Measurements from ENCODE around the gene UBASH3B.

UBASH3B gene

GRCh38 chr11:122649116-122649515, 6.4 kb upstream of the UBASH3B start:
- DNase-seq = no peak

GRCh38 chr11:122650619-122651018, 4.9 kb upstream of the UBASH3B start:
- no peak for DNase-seq

- DNase-seq = no peak
These were observed 3.0 kb upstream of the UBASH3B start for GRCh38 chr11:122652495-122652894.

- DNase-seq = no peak
These were observed 1.5 kb upstream of the UBASH3B start for GRCh38 chr11:122653916-122654585.

- no peak for DNase-seq
These were observed 630 bp downstream of the UBASH3B start for GRCh38 chr11:122656073-122656630.

- no peak for DNase-seq
These were observed 1.1 kb downstream of the UBASH3B start for GRCh38 chr11:122656631-122657101.

- DNase-seq = no peak
These were observed 4.4 kb downstream of the UBASH3B start for GRCh38 chr11:122659676-122660554.

- DNase-seq = no peak
These were observed 5.8 kb downstream of the UBASH3B start for GRCh38 chr11:122661182-122661945.

- DNase-seq = no peak
These were observed 7.7 kb downstream of the UBASH3B start for GRCh38 chr11:122663056-122663740.

GRCh38 chr11:122663764-122664163, 8.2 kb downstream of the UBASH3B start:
- no peak for DNase-seq

- no peak for DNase-seq
These were observed 8.7 kb downstream of the UBASH3B start for GRCh38 chr11:122664188-122664587.

- DNase-seq = no peak
These were observed 10.3 kb downstream of the UBASH3B start for GRCh38 chr11:122665861-122666260.

GRCh38 chr11:122666743-122667142, 11.2 kb downstream of the UBASH3B start:
- no peak for DNase-seq

GRCh38 chr11:122668562-122669090, 13.1 kb downstream of the UBASH3B start:
- DNase-seq = no peak

- no peak for DNase-seq
These were observed 14.6 kb downstream of the UBASH3B start for GRCh38 chr11:122670131-122670530.

- DNase-seq = no peak
These were observed 15.9 kb downstream of the UBASH3B start for GRCh38 chr11:122671400-122671891.

GRCh38 chr11:122672892-122673291, 17.4 kb downstream of the UBASH3B start:
- no peak for DNase-seq

GRCh38 chr11:122673701-122674100, 18.2 kb downstream of the UBASH3B start:
- no peak for DNase-seq

- no peak for DNase-seq
These were observed 21.1 kb downstream of the UBASH3B start for GRCh38 chr11:122676638-122677037.

GRCh38 chr11:122677256-122677655, 21.7 kb downstream of the UBASH3B start:
- no peak for DNase-seq

GRCh38 chr11:122678406-122678805, 22.9 kb downstream of the UBASH3B start:
- DNase-seq = no peak

GRCh38 chr11:122679466-122679865, 23.9 kb downstream of the UBASH3B start:
- no peak for DNase-seq
